Vagina (tissue), 2 donors: ENCODE measurements around the gene LZTR1.

Experiments used
- POLR2A ChIP-seq, 2 donors: fragments of 450-650 bp; IDR thresholded peaks; one replicate each; pipeline ENCODE4 v1.6.1; 2017; ENCODE audit warnings: antibody characterized with exemption in 2 of 2, mild to moderate bottlenecking in 2 of 2, moderate library complexity in 2 of 2
- TF ChIP-seq, protein P1 (sequence below), 3 experiments: fragments of 450-650 bp in 2 of 3; fragments of 200-600 bp in 1 of 3; sonication (generic) in 1 of 3; IDR thresholded peaks; one replicate each; pipeline ENCODE4 v1.5.1; 2017 to 2019; ENCODE audit warnings: antibody characterized with exemption in 3 of 3, mild to moderate bottlenecking in 2 of 3, moderate library complexity in 2 of 3

DNA sequence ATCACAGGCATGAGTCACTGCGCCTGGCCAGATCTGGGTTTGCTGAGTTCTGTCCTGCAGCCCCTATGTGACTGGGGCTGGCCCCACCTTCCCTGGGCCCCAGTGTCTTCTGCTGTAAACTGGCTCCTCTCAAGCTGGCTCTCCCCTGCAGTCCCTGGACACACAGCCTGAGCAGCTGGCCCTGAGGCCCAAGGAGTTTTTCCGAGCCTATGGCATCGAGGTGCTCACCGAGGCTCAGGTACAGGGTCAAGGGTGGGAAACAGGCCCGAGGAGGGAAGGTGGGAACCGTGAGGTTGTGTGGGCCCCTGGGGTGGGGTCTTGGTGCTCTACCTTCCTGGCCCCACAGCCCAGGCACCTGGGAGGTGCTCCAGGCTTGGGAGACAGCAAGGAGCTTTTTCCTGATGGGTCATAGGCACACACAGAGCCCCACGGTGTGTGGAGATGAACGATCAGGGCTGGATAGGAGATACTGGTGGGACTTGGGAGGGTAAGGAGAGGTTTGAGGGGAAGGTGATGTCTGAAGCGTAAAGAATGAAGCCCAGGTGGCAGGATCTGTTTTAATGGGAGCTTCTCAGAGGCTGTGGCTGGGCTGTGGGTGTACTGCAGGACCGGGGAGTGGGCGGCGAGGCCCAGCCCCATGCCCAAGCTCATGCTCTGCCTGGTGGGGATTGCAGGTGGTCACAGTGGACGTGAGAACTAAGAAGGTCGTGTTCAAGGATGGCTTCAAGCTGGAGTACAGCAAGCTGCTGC lies 6.4 kb upstream of the LZTR1 start:
- no peak for TF ChIP-seq POLR2A (IDR thresholded peaks at IDR 0.05)
- TF ChIP-seq, protein P1, sequence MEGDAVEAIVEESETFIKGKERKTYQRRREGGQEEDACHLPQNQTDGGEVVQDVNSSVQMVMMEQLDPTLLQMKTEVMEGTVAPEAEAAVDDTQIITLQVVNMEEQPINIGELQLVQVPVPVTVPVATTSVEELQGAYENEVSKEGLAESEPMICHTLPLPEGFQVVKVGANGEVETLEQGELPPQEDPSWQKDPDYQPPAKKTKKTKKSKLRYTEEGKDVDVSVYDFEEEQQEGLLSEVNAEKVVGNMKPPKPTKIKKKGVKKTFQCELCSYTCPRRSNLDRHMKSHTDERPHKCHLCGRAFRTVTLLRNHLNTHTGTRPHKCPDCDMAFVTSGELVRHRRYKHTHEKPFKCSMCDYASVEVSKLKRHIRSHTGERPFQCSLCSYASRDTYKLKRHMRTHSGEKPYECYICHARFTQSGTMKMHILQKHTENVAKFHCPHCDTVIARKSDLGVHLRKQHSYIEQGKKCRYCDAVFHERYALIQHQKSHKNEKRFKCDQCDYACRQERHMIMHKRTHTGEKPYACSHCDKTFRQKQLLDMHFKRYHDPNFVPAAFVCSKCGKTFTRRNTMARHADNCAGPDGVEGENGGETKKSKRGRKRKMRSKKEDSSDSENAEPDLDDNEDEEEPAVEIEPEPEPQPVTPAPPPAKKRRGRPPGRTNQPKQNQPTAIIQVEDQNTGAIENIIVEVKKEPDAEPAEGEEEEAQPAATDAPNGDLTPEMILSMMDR (IDR thresholded peaks at IDR 0.05), result no peak
